Activated T-helper 17 cell treated with anti-CD3 and anti-CD28 coated beads, Interleukin-2, amount 50 U/mL, for 72 hours (primary cell): ENCODE data around the gene GPR55. TPM values are rescaled to one million over a fixed set of nuclear protein-coding genes. Genes with fewer than 3 reads are reported as not detected.

Experiments used
- ATAC-seq: fragments of 150-1000 bp; cut with Tn5 transposase; replicated peaks from 2 replicates; pipeline ENCODE4 v1.10.0; 2021; ENCODE audit warnings: mild to moderate bottlenecking, moderate library complexity
- H3K27ac Mint-ChIP-seq: one replicate; pipeline ENCODE4 v1.8.0; 2022; ENCODE audit warnings: mixed read lengths
- H3K27me3 Mint-ChIP-seq: one replicate; pipeline ENCODE4 v1.8.0; 2022; ENCODE audit warnings: mixed read lengths
- H3K36me3 Mint-ChIP-seq: one replicate; pipeline ENCODE4 v1.8.0; 2022; ENCODE audit warnings: low read depth, mild to moderate bottlenecking, mixed read lengths
- H3K4me1 Mint-ChIP-seq: one replicate; pipeline ENCODE4 v1.8.0; 2022; ENCODE audit warnings: mixed read lengths
- H3K4me3 Mint-ChIP-seq: one replicate; pipeline ENCODE4 v1.8.0; 2022; ENCODE audit warnings: mild to moderate bottlenecking, mixed read lengths
- H3K9me3 Mint-ChIP-seq: one replicate; pipeline ENCODE4 v1.8.0; 2022; ENCODE audit warnings: mixed read lengths
- total RNA-seq, 2 donors: library from RNA; stranded (reverse); gene quantifications; one replicate each; pipeline ENCODE4 v1.2.3, GENCODE V29; 2022

GPR55 gene
- total RNA-seq, 2 donors from 2014 or later = 11.1 to 19.9 TPM

DNA sequence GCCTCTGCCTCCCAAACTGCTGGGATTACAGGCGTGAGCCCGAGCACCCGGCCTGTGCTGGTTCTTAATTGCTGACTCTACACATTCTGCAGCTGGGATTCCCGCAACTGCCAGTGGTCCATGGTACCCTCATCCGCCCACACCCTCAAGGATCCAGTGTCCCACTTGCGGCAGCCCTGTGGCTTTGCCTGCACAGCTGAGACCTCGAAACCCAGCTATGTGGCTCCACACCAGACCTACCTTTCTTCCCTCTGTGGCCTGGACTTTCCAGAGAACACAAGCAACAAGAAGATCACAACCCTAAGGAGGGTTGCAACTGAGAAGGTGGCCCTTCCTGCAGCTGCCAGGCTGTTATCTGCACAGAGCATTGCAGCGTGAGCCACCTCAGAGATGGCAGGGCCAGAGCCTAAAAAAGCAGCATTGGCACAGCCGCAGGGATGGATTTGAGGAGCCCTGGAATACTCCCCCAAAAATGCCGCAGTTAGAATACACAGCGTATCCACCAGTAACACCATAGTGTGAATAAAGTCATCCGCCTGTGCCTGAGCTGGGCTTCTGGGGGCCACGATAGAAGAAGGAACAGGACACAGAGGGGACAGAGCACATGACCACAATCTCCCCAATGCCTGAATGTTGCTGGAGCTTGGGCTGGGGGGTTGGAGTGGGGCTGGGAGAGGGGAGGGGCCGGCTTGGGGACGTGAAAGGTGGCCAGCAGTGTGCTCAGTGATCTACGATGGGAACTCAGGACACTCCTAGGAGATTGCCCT lies 1.9 kb downstream of the GPR55 start:
- no peaks in the 10 kb centered on the region for H3K27me3 Mint-ChIP-seq
- H3K4me1 Mint-ChIP-seq = peaks cover 44% of the 10 kb centered on the region
- H3K4me3 Mint-ChIP-seq = peak overlapping the region; percentile 81
- no peaks in the 10 kb centered on the region for H3K9me3 Mint-ChIP-seq
- peaks cover 17% of the 10 kb centered on the region for H3K36me3 Mint-ChIP-seq
- H3K27ac Mint-ChIP-seq = peak overlapping the region; percentile 94
- no peak for ATAC-seq

DNA sequence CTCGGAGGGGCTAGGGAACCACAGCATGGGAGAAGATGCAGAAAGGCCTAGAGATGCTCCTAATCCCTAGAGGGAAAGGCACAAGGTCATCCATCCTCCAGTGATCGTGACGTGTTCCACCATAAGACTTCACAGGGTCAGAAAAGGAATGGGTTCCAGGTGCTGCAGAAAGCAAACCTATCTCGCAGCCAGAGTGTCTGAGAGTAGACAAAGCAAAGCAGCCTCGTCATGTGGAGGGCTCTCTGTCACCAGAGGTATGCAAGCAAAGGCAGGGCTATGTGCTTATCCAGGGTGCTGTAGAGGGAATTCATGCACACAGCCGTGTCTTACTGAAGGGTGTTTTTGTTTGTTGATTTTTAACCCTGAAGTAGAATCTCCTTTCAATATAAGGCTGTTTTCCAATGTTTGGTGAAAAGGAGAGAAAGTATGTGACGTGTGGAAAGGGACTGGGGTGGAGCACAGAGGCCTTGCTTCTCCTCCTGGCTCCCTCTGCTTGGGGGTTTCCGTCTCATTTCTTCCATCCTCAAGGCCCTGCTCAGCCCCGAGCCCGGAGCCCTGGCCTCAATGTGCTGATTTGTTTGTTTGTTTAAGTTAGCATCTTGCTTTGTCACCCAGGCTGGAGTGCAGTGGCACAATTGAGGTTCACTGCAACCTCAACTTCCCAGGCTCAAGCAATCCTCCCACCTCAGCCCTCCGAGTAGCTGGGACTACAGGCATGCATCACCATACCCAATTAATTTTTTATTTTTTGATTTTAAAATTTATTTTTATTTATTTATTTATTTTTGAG lies 3.0 kb downstream of the GPR55 start:
- H3K4me1 Mint-ChIP-seq = peaks cover 44% of the 10 kb centered on the region
- ATAC-seq = no peak

DNA sequence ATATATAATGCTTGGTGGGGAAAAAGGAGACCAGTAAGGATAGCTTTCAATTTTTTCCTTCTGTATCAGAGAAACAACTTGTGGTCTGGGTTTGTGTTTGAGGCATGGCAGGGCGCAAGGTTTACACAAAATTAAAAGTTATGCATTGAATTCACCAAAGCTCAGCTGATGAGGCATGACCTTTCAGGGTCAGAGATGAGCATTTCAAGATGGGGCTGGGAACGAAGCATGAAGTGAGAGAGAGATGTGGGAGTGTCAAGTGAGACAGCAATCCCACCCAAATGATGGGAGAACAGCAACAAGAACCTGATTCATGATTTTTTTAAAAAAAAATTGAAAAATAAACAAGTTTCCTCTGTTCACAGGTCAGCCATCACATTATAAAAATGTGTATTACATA lies 4.9 kb downstream of the GPR55 start:
- no peak for ATAC-seq
- no peaks in the 10 kb centered on the region for H3K27me3 Mint-ChIP-seq

More for the DNA sequence above, 3.0 kb downstream of the GPR55 start:
- Mint-ChIP-seq H3K27ac (no peak overlapping the region), H3K9me3 (no peaks in the 10 kb centered on the region), H3K4me3 (peak overlapping the region; percentile 66), H3K36me3 (peaks cover 17% of the 10 kb centered on the region), H3K27me3 (no peaks in the 10 kb centered on the region)

DNA sequence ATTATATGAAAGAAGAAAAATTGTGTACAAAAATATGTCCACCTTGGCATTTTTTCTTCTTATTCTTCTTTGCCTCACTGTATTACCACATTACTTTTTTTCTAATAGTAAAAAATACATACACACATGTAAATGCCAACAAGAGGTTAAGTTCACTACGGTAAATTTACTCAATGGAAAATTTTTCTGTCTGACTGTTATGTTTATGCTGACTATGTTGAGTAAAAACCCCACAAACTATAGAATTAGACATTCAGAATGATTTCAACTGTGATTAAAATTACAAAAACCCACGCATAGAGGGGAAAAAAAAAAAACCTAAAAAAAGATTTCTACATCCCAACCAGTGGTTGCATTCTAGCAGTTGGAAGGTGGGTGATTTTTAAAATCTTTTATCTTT lies 5.4 kb downstream of the GPR55 start:
- H3K4me3 Mint-ChIP-seq = peak overlapping the region; percentile 66
- H3K4me1 Mint-ChIP-seq = peaks cover 36% of the 10 kb centered on the region
- H3K27ac Mint-ChIP-seq = peak overlapping the region; percentile 86
- peak; percentile 38 for ATAC-seq
- peaks cover 14% of the 10 kb centered on the region for H3K36me3 Mint-ChIP-seq
- no peaks in the 10 kb centered on the region for H3K9me3 Mint-ChIP-seq
- H3K27me3 Mint-ChIP-seq = peaks cover 2% of the 10 kb centered on the region

More for the DNA sequence above, 4.9 kb downstream of the GPR55 start:
- no peaks in the 10 kb centered on the region for H3K9me3 Mint-ChIP-seq
- peak overlapping the region; percentile 86 for H3K27ac Mint-ChIP-seq
- H3K4me3 Mint-ChIP-seq = peak overlapping the region; percentile 66
- H3K4me1 Mint-ChIP-seq = peaks cover 40% of the 10 kb centered on the region
- peaks cover 17% of the 10 kb centered on the region for H3K36me3 Mint-ChIP-seq

DNA sequence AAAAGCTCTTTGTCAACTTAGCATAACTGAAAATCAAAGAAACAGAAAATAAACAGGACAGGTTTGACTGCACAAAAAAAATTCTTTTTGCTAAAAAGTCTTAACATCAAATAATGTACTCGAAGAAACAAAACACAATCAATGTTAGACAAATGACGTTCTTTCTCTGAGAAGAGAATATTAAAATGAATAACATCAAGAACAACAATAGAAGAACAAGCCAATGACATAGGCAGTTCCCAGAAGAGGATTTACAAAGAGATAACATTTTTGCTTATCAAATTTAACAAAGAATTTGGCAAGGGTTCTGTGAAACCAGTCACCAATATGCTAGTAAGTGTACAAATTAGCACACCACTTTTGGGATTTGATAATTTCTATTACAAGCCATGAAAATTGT lies 5.8 kb downstream of the GPR55 start:
- peak overlapping the region; percentile 66 for H3K4me3 Mint-ChIP-seq
- peaks cover 4% of the 10 kb centered on the region for H3K27me3 Mint-ChIP-seq
- peaks cover 10% of the 10 kb centered on the region for H3K36me3 Mint-ChIP-seq
- ATAC-seq = peak; percentile 35
- peak overlapping the region; percentile 86 for H3K27ac Mint-ChIP-seq
- H3K9me3 Mint-ChIP-seq = no peaks in the 10 kb centered on the region
- peaks cover 34% of the 10 kb centered on the region for H3K4me1 Mint-ChIP-seq

DNA sequence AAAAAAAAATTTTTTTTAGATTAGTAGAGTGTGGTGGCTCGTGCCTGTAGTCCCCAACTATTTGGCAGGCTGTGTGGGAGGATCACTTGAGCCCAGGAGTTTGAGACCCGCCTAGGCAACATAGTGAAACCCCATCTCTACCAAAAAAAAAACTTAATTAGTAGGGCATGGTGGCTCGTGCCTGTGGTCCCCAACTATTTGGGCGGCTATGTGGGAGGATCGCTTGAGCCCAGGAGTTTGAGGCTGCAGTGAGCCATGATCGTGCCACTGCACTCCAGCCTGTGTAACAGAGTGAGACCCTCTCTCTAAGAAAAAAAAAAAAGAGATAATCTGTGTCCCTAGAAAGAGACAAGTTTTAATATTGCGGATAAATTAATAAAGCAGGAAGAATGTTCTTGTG lies 8.8 kb downstream of the GPR55 start:
- peaks cover 4% of the 10 kb centered on the region for H3K27me3 Mint-ChIP-seq
- peaks cover 24% of the 10 kb centered on the region for H3K4me1 Mint-ChIP-seq
- peak overlapping the region; percentile 46 for H3K4me3 Mint-ChIP-seq
- peaks cover 3% of the 10 kb centered on the region for H3K36me3 Mint-ChIP-seq
- no peak for ATAC-seq
- no peaks in the 10 kb centered on the region for H3K9me3 Mint-ChIP-seq
- no peak overlapping the region for H3K27ac Mint-ChIP-seq

DNA sequence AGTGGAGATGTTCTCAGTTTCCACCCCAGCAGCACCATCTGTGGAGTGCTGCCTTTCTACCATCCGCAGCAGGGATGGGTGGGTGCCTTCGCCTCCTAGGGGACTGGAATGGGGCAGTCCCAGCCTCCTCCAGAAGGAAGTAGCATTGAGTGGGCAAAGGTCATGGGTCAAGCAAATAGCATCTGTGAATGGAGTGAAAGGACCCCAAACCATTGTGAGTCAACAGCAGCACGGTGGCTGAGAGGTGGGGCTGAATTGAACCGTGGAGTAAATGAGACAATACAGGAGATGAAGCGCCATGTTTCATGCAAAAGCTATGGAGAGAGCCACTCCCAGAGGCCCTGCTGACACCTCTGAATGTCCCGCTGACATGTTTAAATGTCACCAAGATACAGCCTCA lies 9.7 kb downstream of the GPR55 start:
- peaks cover 12% of the 10 kb centered on the region for H3K36me3 Mint-ChIP-seq
- H3K4me1 Mint-ChIP-seq = peaks cover 29% of the 10 kb centered on the region
- H3K4me3 Mint-ChIP-seq = peak overlapping the region; percentile 46

DNA sequence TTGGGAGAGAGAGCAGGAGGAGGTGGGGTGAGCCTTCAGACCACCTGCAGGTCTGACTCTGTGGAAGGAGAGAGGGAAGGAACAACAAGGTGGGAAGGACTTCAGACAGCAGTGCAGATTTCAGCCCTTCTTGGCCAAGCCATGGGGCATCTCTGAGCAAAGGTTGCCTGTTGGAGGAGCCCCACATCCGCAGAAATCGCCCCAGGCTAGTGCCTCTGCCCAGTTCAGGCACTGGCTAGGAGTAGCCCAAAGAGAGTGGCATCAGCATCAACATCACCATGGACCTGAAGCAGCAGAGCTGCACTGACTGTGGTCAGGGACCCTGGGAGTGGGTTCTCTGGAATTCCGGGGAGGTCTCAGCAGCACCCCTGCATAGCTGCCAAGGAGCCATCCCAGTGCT lies 10.2 kb downstream of the GPR55 start:
- H3K36me3 Mint-ChIP-seq = peaks cover 16% of the 10 kb centered on the region
- peaks cover 4% of the 10 kb centered on the region for H3K27me3 Mint-ChIP-seq
- no peaks in the 10 kb centered on the region for H3K9me3 Mint-ChIP-seq
- H3K4me1 Mint-ChIP-seq = peaks cover 25% of the 10 kb centered on the region
- no peak overlapping the region for H3K4me3 Mint-ChIP-seq
- no peak for ATAC-seq
- no peak overlapping the region for H3K27ac Mint-ChIP-seq

More for the DNA sequence above, 9.7 kb downstream of the GPR55 start:
- Mint-ChIP-seq H3K9me3 (no peaks in the 10 kb centered on the region), H3K27me3 (peaks cover 4% of the 10 kb centered on the region), H3K27ac (no peak overlapping the region)
- no peak for ATAC-seq

DNA sequence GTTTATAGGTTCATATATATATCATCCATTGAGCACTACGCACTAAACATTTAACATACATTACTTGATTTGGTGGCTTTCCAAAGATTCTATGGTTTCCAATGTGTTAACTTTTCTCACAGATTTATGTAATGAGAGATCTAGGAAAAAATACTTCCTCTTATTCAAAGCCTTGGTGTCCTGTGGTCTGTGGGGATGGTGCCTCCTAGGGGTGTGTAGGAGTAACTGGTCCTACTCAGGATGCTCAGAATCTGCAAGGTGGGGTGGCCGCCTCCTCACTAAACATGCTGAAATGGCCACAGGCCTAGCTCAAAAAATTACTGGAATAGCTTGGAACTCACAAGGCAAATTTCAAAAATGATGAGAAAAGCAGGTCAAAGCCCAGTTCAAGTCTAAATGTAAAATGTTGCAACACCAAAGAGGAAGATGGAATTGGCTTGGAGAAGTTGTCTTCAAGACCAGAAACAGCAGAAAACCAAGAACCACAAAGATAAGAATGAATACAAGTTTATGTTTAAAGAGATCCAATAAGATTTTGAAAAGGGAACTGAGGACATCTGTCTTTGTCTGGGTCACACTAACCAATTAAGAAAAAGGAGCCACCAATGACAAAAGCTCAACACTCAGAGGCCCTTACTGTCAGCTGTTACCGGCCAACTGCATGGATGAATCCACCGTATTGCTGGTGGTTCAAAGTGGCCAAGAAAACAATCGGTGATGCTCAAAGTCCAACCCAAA lies 11.5 kb downstream of the GPR55 start:
- H3K27ac Mint-ChIP-seq = no peak overlapping the region
- H3K4me3 Mint-ChIP-seq = no peak overlapping the region
- H3K36me3 Mint-ChIP-seq = peaks cover 30% of the 10 kb centered on the region
- H3K9me3 Mint-ChIP-seq = no peaks in the 10 kb centered on the region
- peaks cover 4% of the 10 kb centered on the region for H3K27me3 Mint-ChIP-seq
- ATAC-seq = no peak
- H3K4me1 Mint-ChIP-seq = peaks cover 29% of the 10 kb centered on the region

DNA sequence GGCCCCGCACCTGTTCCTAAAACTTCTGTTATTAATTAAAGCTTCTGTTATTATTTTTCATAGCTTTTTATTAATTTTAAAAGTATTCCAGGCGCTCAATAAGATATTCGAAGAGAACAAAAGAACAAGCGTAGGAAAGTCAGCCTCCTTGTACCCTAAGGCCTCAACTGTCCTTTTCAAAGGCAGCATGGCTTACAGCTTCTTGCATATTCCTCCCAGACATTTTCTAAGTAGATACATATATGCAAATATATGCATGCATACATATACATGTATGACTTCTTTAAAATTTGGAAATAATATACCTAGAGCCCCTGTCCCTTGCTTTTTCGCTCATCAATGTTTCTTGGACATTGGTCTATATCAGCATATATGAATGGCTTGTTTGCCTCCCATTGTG lies 12.3 kb downstream of the GPR55 start:
- no peak overlapping the region for H3K27ac Mint-ChIP-seq
- H3K4me3 Mint-ChIP-seq = no peak overlapping the region
- no peak for ATAC-seq
- H3K27me3 Mint-ChIP-seq = peaks cover 4% of the 10 kb centered on the region
- peaks cover 38% of the 10 kb centered on the region for H3K36me3 Mint-ChIP-seq
- H3K4me1 Mint-ChIP-seq = peaks cover 28% of the 10 kb centered on the region
- no peaks in the 10 kb centered on the region for H3K9me3 Mint-ChIP-seq

DNA sequence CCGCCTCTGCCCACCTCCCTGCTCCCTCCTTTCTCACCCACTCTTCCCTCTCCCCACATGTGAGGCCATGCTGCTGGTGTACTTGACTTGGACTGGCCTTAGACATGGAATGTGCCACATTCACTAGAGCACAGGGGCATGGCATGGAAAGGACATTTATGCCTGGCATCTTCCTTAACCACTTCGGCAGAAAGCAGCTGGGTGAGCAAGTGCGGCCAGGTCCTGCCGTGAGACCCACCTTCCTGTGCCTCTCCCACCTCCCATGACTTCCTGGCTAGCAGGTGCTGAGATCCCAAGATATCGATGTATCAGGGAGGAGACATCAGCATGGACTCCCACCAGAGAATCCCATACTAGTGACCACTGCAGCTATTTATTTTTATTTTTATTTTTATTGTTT lies 13.0 kb downstream of the GPR55 start:
- H3K36me3 Mint-ChIP-seq = peaks cover 45% of the 10 kb centered on the region

DNA sequence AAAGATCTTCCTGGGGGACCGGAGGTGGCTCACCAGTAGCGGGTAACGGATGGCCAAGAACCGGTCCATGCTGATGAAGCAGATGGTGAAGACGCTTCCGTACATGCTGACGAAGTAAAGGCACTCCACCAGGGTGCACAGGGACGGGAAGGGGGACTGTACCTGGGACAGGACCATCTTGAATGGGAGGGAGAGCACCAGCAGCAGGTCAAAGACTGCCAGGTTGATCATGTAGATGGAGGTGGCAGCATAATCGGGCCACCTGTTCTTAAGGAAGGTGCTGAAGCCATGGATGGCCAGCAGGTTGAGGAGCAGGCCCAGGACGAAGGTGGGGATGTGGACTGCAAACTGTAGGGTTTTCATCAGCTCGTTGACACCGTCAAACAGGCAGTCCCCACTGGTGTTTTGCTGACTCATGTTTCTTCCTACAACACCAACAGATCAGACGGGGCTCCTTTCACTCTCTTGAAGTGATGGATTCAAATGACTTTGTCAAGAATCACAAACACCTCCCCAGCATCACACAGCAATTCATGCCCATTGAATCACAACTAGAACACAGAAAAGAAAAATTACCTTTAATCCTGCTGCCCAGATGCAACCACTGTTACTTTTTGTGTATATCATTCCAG lies 14.4 kb downstream of the GPR55 start:
- peaks cover 37% of the 10 kb centered on the region for H3K4me1 Mint-ChIP-seq
- peaks cover 59% of the 10 kb centered on the region for H3K36me3 Mint-ChIP-seq
- peaks cover 4% of the 10 kb centered on the region for H3K27me3 Mint-ChIP-seq
- peak overlapping the region; percentile 69 for H3K4me3 Mint-ChIP-seq
- peak; percentile 14 for ATAC-seq
- no peaks in the 10 kb centered on the region for H3K9me3 Mint-ChIP-seq
- H3K27ac Mint-ChIP-seq = peak overlapping the region; percentile 19

More for the DNA sequence above, 13.0 kb downstream of the GPR55 start:
- Mint-ChIP-seq H3K27me3 (peaks cover 4% of the 10 kb centered on the region), H3K9me3 (no peaks in the 10 kb centered on the region), H3K4me3 (no peak overlapping the region), H3K27ac (no peak overlapping the region), H3K4me1 (peaks cover 28% of the 10 kb centered on the region)
- ATAC-seq = no peak

DNA sequence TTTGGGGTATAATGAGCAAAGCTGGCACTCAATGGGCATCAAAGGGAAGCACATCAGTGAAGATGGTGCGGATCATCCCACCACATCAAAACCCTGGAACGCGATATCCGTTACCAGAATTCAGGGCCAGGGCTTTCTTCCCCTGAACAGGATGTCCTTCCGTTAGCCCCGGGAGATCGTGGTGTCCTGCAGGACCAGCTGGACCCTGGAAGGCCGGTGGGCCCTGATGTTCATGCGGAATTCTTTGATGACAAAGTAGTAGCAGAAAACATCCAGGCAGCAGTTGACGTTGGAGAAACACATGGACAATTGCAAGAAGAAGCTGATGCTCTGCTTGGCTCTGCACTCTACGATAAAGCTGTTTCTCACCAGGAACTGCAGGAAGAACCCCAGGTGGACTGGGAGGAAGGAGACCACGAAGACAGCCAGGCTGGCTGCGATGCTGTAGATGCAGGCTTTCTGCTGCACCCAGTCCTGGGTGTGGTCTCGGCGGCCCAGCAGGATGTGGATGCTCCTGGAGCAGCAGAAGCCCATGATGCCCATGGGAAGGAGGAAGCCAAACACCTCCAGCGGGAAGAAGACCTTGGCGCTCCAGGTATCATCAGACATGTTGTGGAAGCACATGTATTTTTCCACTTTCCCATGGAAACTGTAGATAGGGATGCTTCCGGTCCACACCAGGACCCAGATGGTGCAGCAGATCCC lies 15.0 kb downstream of the GPR55 start:
- Mint-ChIP-seq H3K9me3 (no peaks in the 10 kb centered on the region), H3K4me3 (peak overlapping the region; percentile 69), H3K36me3 (peaks cover 65% of the 10 kb centered on the region), H3K27me3 (peaks cover 4% of the 10 kb centered on the region), H3K27ac (peak overlapping the region; percentile 78), H3K4me1 (peaks cover 42% of the 10 kb centered on the region)
- ATAC-seq = no peak
